IMR-90 (cell line): ENCODE data around the gene AMIGO2. TPM values are rescaled to one million over a fixed set of nuclear protein-coding genes. Genes with fewer than 3 reads are reported as not detected.

Experiments
- ATAC-seq: fragments of 200-7000 bp; cut with Tn5 transposase; 2 replicates; pipeline ENCODE4 v1.9.1; 2020; ENCODE audit warnings: low read depth, mild to moderate bottlenecking, moderate library complexity
- BruUV-seq: library from RNA; stranded (reverse); fragments of 400-500 nt; replicated peaks from 2 replicates; lab custom pipeline; 2021; lab: Mats Ljungman, UMichigan
- CTCF ChIA-PET: fragments of 300-600 bp; formaldehyde crosslinking; extraction: SDS; loops from one replicate; lab custom pipeline; 2021; ENCODE audit warnings: antibody characterized with exemption; lab: Yijun Ruan, JAX
- POLR2A ChIA-PET: fragments of 300-600 bp; sonication (Branson Sonifier 250); formaldehyde crosslinking; loops from one replicate; lab custom pipeline; 2022; ENCODE audit warnings: antibody characterized with exemption; ENCODE audit not compliant: unreplicated experiment; lab: Charles Lee
- DNase-seq: peaks from one replicate; pipeline ENCODE4 v3.0.0; 2013
- H2AFZ ChIP-seq: replicated peaks from 2 replicates; pipeline ENCODE3; 2013; ENCODE audit warnings: low read length, mild to moderate bottlenecking; ENCODE audit not compliant: poor library complexity
- H2AK5ac ChIP-seq: 2 replicates; pipeline ENCODE4 v1.6.1; 2013; ENCODE audit warnings: low read depth, low read length, inconsistent platforms
- H2AK9ac ChIP-seq: replicated peaks from 2 replicates; pipeline ENCODE3; 2013; ENCODE audit warnings: mild to moderate bottlenecking, low read depth, low read length, moderate library complexity; ENCODE audit not compliant: poor library complexity
- H2BK120ac ChIP-seq: 2 replicates; pipeline ENCODE4 v1.6.1; 2013; ENCODE audit warnings: low read depth, low read length, inconsistent platforms
- H2BK15ac ChIP-seq: 3 replicates; pipeline ENCODE4 v1.6.1; 2013; ENCODE audit warnings: low read depth, low read length, inconsistent platforms
- H2BK20ac ChIP-seq: 2 replicates; pipeline ENCODE4 v1.6.1; 2013; ENCODE audit warnings: low read depth, mild to moderate bottlenecking, inconsistent platforms, low read length, moderate library complexity
- H2BK5ac ChIP-seq: 2 replicates; pipeline ENCODE4 v1.6.1; 2013; ENCODE audit warnings: mild to moderate bottlenecking, low read depth, low read length, inconsistent platforms; ENCODE audit not compliant: poor library complexity, severe bottlenecking
- H3K14ac ChIP-seq: replicated peaks from 2 replicates; pipeline ENCODE4 v1.6.1; 2013; ENCODE audit warnings: low read depth, low read length, inconsistent platforms
- H3K18ac ChIP-seq: 2 replicates; pipeline ENCODE4 v1.6.1; 2013; ENCODE audit warnings: low read depth, low read length, control low read depth
- H3K23ac ChIP-seq: 2 replicates; pipeline ENCODE4 v1.6.1; 2013; ENCODE audit warnings: low read depth, low read length, inconsistent platforms
- H3K27ac ChIP-seq: 2 replicates; pipeline ENCODE4 v1.5.1; 2013; ENCODE audit warnings: mild to moderate bottlenecking, control low read depth, low read length; ENCODE audit not compliant: insufficient read depth
- H3K27me3 ChIP-seq: 2 replicates; pipeline ENCODE4 v1.6.1; 2013; ENCODE audit warnings: low read length; ENCODE audit not compliant: control insufficient read depth, insufficient read depth
- H3K36me3 ChIP-seq: 2 replicates; pipeline ENCODE4 v1.6.1; 2013; ENCODE audit warnings: low read length, mixed read lengths; ENCODE audit not compliant: control insufficient read depth, insufficient read depth
- H3K4ac ChIP-seq: 2 replicates; pipeline ENCODE4 v1.6.1; 2013; ENCODE audit warnings: low read depth, low read length, inconsistent platforms
- H3K4me1 ChIP-seq: 2 replicates; pipeline ENCODE4 v1.6.1; 2013; ENCODE audit warnings: low read length, mixed read lengths; ENCODE audit not compliant: control insufficient read depth, insufficient read depth
- H3K4me2 ChIP-seq: 2 replicates; pipeline ENCODE4 v1.6.1; 2013; ENCODE audit warnings: low read depth, mild to moderate bottlenecking, control low read depth, low read length, moderate library complexity
- H3K4me3 ChIP-seq: 2 replicates; pipeline ENCODE4 v1.5.1; 2013; ENCODE audit warnings: low read depth, mild to moderate bottlenecking, control low read depth, low read length, moderate library complexity; ENCODE audit not compliant: insufficient read depth
- H3K56ac ChIP-seq: 2 replicates; pipeline ENCODE4 v1.6.1; 2013; ENCODE audit warnings: low read length, inconsistent platforms; ENCODE audit not compliant: insufficient read depth; ENCODE audit errors: extremely low read depth
- H3K79me1 ChIP-seq, 2 experiments: 2 replicates each; pipeline ENCODE4 v1.6.1; 2013; ENCODE audit warnings: low read length in 2 of 2, inconsistent platforms in 1 of 2, low read depth in 1 of 2
- H3K9ac ChIP-seq: 2 replicates; pipeline ENCODE4 v1.6.1; 2013; ENCODE audit warnings: low read depth, low read length, control low read depth
- H3K9me1 ChIP-seq: 2 replicates; pipeline ENCODE4 v1.6.1; 2013; ENCODE audit warnings: low read length, inconsistent platforms; ENCODE audit not compliant: insufficient read depth
- H3K9me3 ChIP-seq: 2 replicates; pipeline ENCODE4 v1.6.1; 2013; ENCODE audit warnings: low read length; ENCODE audit not compliant: control insufficient read depth, insufficient read depth
- H4K20me1 ChIP-seq: 2 replicates; pipeline ENCODE4 v1.6.1; 2013; ENCODE audit warnings: low read length, inconsistent platforms; ENCODE audit not compliant: insufficient read depth
- H4K5ac ChIP-seq: 2 replicates; pipeline ENCODE4 v1.6.1; 2013; ENCODE audit warnings: mild to moderate bottlenecking, low read depth, low read length, control low read depth
- H4K8ac ChIP-seq, 2 experiments: 2 replicates each; pipeline ENCODE4 v1.6.1; 2013; ENCODE audit warnings: low read depth in 2 of 2, low read length in 2 of 2, control low read depth in 1 of 2, inconsistent platforms in 1 of 2
- H4K91ac ChIP-seq: 2 replicates; pipeline ENCODE4 v1.6.1; 2013; ENCODE audit warnings: low read depth, low read length, inconsistent platforms; ENCODE audit not compliant: insufficient read depth
- CEBPB ChIP-seq: IDR thresholded peaks from 2 replicates; pipeline ENCODE4 v1.6.1; 2012; ENCODE audit warnings: low read depth, low read length, improper control_type of control experiment
- FOS ChIP-seq: fragments of 150-350 bp; IDR thresholded peaks from 2 replicates; pipeline ENCODE4 v1.6.1; 2016; ENCODE audit warnings: low read depth, low read length
- MAFK ChIP-seq: IDR thresholded peaks from 2 replicates; pipeline ENCODE4 v1.6.1; 2012; ENCODE audit warnings: low read depth, low read length, improper control_type of control experiment
- MXI1 ChIP-seq: IDR thresholded peaks from 2 replicates; pipeline ENCODE4 v1.6.1; 2012; ENCODE audit warnings: low read depth, mild to moderate bottlenecking, low read length, moderate library complexity, borderline replicate concordance
- POLR2A ChIP-seq: IDR thresholded peaks from 2 replicates; pipeline ENCODE4 v1.6.1; 2012; ENCODE audit warnings: mild to moderate bottlenecking, low read depth, low read length
- RAD21 ChIP-seq: IDR thresholded peaks from 2 replicates; pipeline ENCODE4 v1.6.1; 2012; ENCODE audit warnings: low read length, improper control_type of control experiment
- WGBS, 2 experiments: methylation state at CpG; one replicate each; pipeline versions ENCODE4 v1.1.5 to v1.1.7; 2013; ENCODE audit warnings: missing lambda C conversion rate in 2 of 2; ENCODE audit not compliant: insufficient read length in 1 of 2; ENCODE audit errors: extremely low coverage in 2 of 2; 5-methylcytosine and 5-hydroxymethylcytosine counted together
- dilution Hi-C: fragments of 300-500 bp; cut with HindIII; formaldehyde crosslinking; loops from one replicate; pipeline ENCODE4 v1.14.3; 2018; ENCODE audit warnings: low sequenced_read_pairs; ENCODE audit not compliant: unreplicated experiment
- in situ Hi-C: fragments of 300-500 bp; cut with MboI; formaldehyde crosslinking; loops from 3 replicates; pipeline ENCODE4 v1.14.3; 2019; ENCODE audit warnings: low sequenced_read_pairs, inconsistent platforms, mixed read lengths
- intact Hi-C: fragments of 100-400 bp; cut with micrococcal nuclease; formaldehyde crosslinking; loops from 2 replicates; pipeline ENCODE4 v1.10.0; 2022
- polyA plus RNA-seq, 3 experiments: library from polyadenylated mRNA; depleted of rRNA; stranded (reverse); fragments of >200 nt; gene quantifications; 2 replicates each; pipeline ENCODE4 v1.2.3, GENCODE V29; 2012; ENCODE audit warnings: low replicate concordance in 1 of 3
- total RNA-seq: library from RNA; depleted of rRNA; stranded (reverse); fragments of >200 nt; gene quantifications from 2 replicates; pipeline ENCODE4 v1.2.3, GENCODE V29; 2012
- TF ChIP-seq, protein P1 (sequence below): fragments of 150-350 bp; IDR thresholded peaks from 2 replicates; pipeline ENCODE4 v1.6.1; 2017; ENCODE audit warnings: mild to moderate bottlenecking, antibody characterized with exemption, low read length, low read depth
- TF ChIP-seq, protein P2 (sequence below): fragments of 150-350 bp; IDR thresholded peaks from 2 replicates; pipeline ENCODE4 v1.6.1; 2016; ENCODE audit warnings: low read depth, mild to moderate bottlenecking, low read length, moderate library complexity, borderline replicate concordance

The AMIGO2 gene
- total and polyA plus RNA-seq, 2 of the 4 experiments (the other 2 are of a cell fraction), result 20.1 to 32.6 TPM

GRCh38 chr12:47039079-47039478, 40.7 kb downstream of the AMIGO2 start:
- Histone ChIP-seq H2BK15ac (no peak overlapping the region), H3K27me3 (no peaks in the 10 kb centered on the region), H3K4ac (no peak overlapping the region), H3K23ac (no peak overlapping the region), H4K8ac (no peak overlapping the region), H2AK9ac (no peak overlapping the region), H3K9ac (no peak overlapping the region), H3K18ac (no peak overlapping the region), H3K4me1 (peaks cover 4% of the 10 kb centered on the region; the same call in 1 of the 2 replicates), H3K27ac (no peak overlapping the region), H3K4me3 (no peak overlapping the region), H2BK20ac (no peak overlapping the region), H3K36me3 (no peaks in the 10 kb centered on the region), H4K91ac (no peak overlapping the region), H4K20me1 (no peaks in the 10 kb centered on the region), H3K9me1 (peaks cover 3% of the 10 kb centered on the region; the same call in 1 of the 2 replicates), H2AFZ (no peak overlapping the region), H2AK5ac (no peak overlapping the region), H2BK120ac (no peak overlapping the region), H3K9me3 (no peaks in the 10 kb centered on the region), H4K5ac (no peak overlapping the region), H3K56ac (no peak overlapping the region), H3K4me2 (no peak overlapping the region), H3K14ac (no peak overlapping the region), H3K79me1 (no peaks in the 10 kb centered on the region), H2BK5ac (no peak overlapping the region)
- in situ Hi-C loops, result loop anchor here (10.0 kb wide), 1 partner anchor 646 kb away; no protein-coding TSS in a partner anchor
- ATAC-seq (no peak), DNase-seq (no peak)
- no CpG with 5 or more reads among the region's 2 CpGs for WGBS, 2 experiments
- BruUV-seq, result no TSS peak
- TF ChIP-seq MXI1 (no peak), FOS (no peak), RAD21 (no peak), CEBPB (no peak), POLR2A (no peak), MAFK (no peak)
- TF ChIP-seq, protein P1, sequence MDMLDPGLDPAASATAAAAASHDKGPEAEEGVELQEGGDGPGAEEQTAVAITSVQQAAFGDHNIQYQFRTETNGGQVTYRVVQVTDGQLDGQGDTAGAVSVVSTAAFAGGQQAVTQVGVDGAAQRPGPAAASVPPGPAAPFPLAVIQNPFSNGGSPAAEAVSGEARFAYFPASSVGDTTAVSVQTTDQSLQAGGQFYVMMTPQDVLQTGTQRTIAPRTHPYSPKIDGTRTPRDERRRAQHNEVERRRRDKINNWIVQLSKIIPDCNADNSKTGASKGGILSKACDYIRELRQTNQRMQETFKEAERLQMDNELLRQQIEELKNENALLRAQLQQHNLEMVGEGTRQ, result no peak
- TF ChIP-seq, protein P2, sequence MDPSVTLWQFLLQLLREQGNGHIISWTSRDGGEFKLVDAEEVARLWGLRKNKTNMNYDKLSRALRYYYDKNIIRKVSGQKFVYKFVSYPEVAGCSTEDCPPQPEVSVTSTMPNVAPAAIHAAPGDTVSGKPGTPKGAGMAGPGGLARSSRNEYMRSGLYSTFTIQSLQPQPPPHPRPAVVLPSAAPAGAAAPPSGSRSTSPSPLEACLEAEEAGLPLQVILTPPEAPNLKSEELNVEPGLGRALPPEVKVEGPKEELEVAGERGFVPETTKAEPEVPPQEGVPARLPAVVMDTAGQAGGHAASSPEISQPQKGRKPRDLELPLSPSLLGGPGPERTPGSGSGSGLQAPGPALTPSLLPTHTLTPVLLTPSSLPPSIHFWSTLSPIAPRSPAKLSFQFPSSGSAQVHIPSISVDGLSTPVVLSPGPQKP, result no peak
- ChIA-PET POLR2A (no interaction called here), CTCF (no interaction called here)
- dilution Hi-C loops, result no loop called here
- intact Hi-C loops, result loop anchor here (10.0 kb wide), 1 partner anchor 736 kb away; the partner anchor contains the start of gene SLC48A1
